Measurements from ENCODE around the gene LAMP2. TPM values are rescaled to one million over a fixed set of nuclear protein-coding genes. Genes with fewer than 3 reads are reported as not detected.
"Not testable (repeated sequence)": the region's sequence is repeated elsewhere in the genome, so short reads cannot be mapped to it uniquely, and the experiment has no call there.

LAMP2 gene
- total and polyA plus RNA-seq, 2 donors (not counting 3 experiments of a cell fraction or from before 2014, with no cell fraction given) = 108 to 135 TPM

GRCh38 chrX:120475447-120475846, 6.4 kb upstream of the LAMP2 start:
- dilution Hi-C loops (cut with MboI; ENCODE audit: extremely low pct_ligation_motif_present, low sequenced_read_pairs); BruUV-seq (replicated peaks): not testable (repeated sequence)

GRCh38 chrX:120474085-120474484, 5.0 kb upstream of the LAMP2 start:
- Histone ChIP-seq H3K4me1 (ENCODE audit: control insufficient read depth, extremely low read depth, insufficient read depth, low read length) (no peaks in the 10 kb centered on the region), H3K27me3 (ENCODE audit: control insufficient read depth in 2 of 2, insufficient read depth in 2 of 2, low read length in 2 of 2) (no peaks in the 10 kb centered on the region), H3K4me3 (replicated peaks in 1 of 3; ENCODE audit: insufficient read depth in 1 of 3, low read depth in 1 of 3, low read length in 3 of 3) (no peak overlapping the region), H3K4me2 (ENCODE audit: insufficient read depth, low read length) (no peak overlapping the region), H3K9ac (replicated peaks; ENCODE audit: extremely low read depth, insufficient read depth, low read length) (no peak overlapping the region), H3K36me3 (ENCODE audit: control insufficient read depth in 2 of 2, extremely low read depth in 1 of 2, insufficient read depth in 2 of 2, low read length in 2 of 2) (no peaks in the 10 kb centered on the region), H3K9me3 (replicated peaks; ENCODE audit: control insufficient read depth, insufficient read depth, low read length) (no peaks in the 10 kb centered on the region), H3K27ac (ENCODE audit: insufficient read depth, low read depth, low read length) (no peak overlapping the region), H3K79me2 (ENCODE audit: control insufficient read depth, insufficient read depth, low read length) (no peaks in the 10 kb centered on the region), H4K20me1 (replicated peaks; ENCODE audit: control insufficient read depth, extremely low read depth, insufficient read depth, low read length) (no peaks in the 10 kb centered on the region), H2AFZ (ENCODE audit: low read depth, low read length) (no peak overlapping the region), H3K9me1 (replicated peaks; ENCODE audit: control insufficient read depth, extremely low read depth, insufficient read depth, low read length) (no peaks in the 10 kb centered on the region)
- intact Hi-C loops (cut with micrococcal nuclease) = no loop called here
- POLR2A ChIA-PET = no interaction called here
- CTCF ChIA-PET = interaction anchor here (1.3 kb wide), 1 partner anchor 16 kb away, joined by 3 read pairs; no protein-coding TSS in a partner anchor
- DNase-seq (ENCODE audit: low read depth, low spot score) (no peak), FAIRE-seq (no peak)
- TF ChIP-seq EZH2 (IDR thresholded peaks at IDR 0.05; ENCODE audit: borderline replicate concordance, low read depth, low read length, severe bottlenecking) = no peak
- no TSS peak for BruUV-seq (replicated peaks)
- dilution Hi-C loops (cut with MboI; ENCODE audit: extremely low pct_ligation_motif_present, low sequenced_read_pairs) = no loop called here

More at GRCh38 chrX:120475447-120475846, 6.4 kb upstream of the LAMP2 start:
- H2AFZ ChIP-seq (ENCODE audit: low read depth, low read length); H3K36me3 ChIP-seq (ENCODE audit: control insufficient read depth in 2 of 2, extremely low read depth in 1 of 2, insufficient read depth in 2 of 2, low read length in 2 of 2); FAIRE-seq; H4K20me1 ChIP-seq (replicated peaks; ENCODE audit: control insufficient read depth, extremely low read depth, insufficient read depth, low read length); H3K79me2 ChIP-seq (ENCODE audit: control insufficient read depth, insufficient read depth, low read length); POLR2A ChIA-PET; H3K27ac ChIP-seq (ENCODE audit: insufficient read depth, low read depth, low read length); H3K9ac ChIP-seq (replicated peaks; ENCODE audit: extremely low read depth, insufficient read depth, low read length); H3K9me1 ChIP-seq (replicated peaks; ENCODE audit: control insufficient read depth, extremely low read depth, insufficient read depth, low read length); H3K4me2 ChIP-seq (ENCODE audit: insufficient read depth, low read length); H3K27me3 ChIP-seq (ENCODE audit: control insufficient read depth in 2 of 2, insufficient read depth in 2 of 2, low read length in 2 of 2); H3K9me3 ChIP-seq (replicated peaks; ENCODE audit: control insufficient read depth, insufficient read depth, low read length); H3K4me1 ChIP-seq (ENCODE audit: control insufficient read depth, extremely low read depth, insufficient read depth, low read length); H3K4me3 ChIP-seq (replicated peaks in 1 of 3; ENCODE audit: insufficient read depth in 1 of 3, low read depth in 1 of 3, low read length in 3 of 3): not testable (repeated sequence)
- intact Hi-C loops (cut with micrococcal nuclease) = loop anchor here (1.0 kb wide), 2 partner anchors 95 to 110 kb away; no protein-coding TSS in a partner anchor
- CTCF ChIA-PET = interaction anchor here (0.6 to 2.6 kb wide), 8 partner anchors 10 to 225 kb away, joined by 3 to 25 read pairs (median 4); partner anchors contain the start of gene ZBTB33
- peak; percentile 39 for DNase-seq (ENCODE audit: low read depth, low spot score)
- peak; percentile 7 to 18 for TF ChIP-seq CTCF (IDR thresholded peaks at IDR 0.05; ENCODE audit: extremely low read depth in 1 of 2, insufficient read depth in 1 of 2, low read depth in 1 of 2, low read length in 2 of 2)

- H2AFZ ChIP-seq (ENCODE audit: low read depth, low read length); POLR2A ChIA-PET; H3K9me1 ChIP-seq (replicated peaks; ENCODE audit: control insufficient read depth, extremely low read depth, insufficient read depth, low read length); H3K27ac ChIP-seq (ENCODE audit: insufficient read depth, low read depth, low read length); H3K9me3 ChIP-seq (replicated peaks; ENCODE audit: control insufficient read depth, insufficient read depth, low read length); H3K9ac ChIP-seq (replicated peaks; ENCODE audit: extremely low read depth, insufficient read depth, low read length); FAIRE-seq; H3K4me3 ChIP-seq (replicated peaks in 1 of 3; ENCODE audit: insufficient read depth in 1 of 3, low read depth in 1 of 3, low read length in 3 of 3); H4K20me1 ChIP-seq (replicated peaks; ENCODE audit: control insufficient read depth, extremely low read depth, insufficient read depth, low read length); DNase-seq (ENCODE audit: low read depth, low spot score); H3K36me3 ChIP-seq (ENCODE audit: control insufficient read depth in 2 of 2, extremely low read depth in 1 of 2, insufficient read depth in 2 of 2, low read length in 2 of 2); BruUV-seq (replicated peaks); H3K27me3 ChIP-seq (ENCODE audit: control insufficient read depth in 2 of 2, insufficient read depth in 2 of 2, low read length in 2 of 2); H3K4me2 ChIP-seq (ENCODE audit: insufficient read depth, low read length); dilution Hi-C loops (cut with MboI; ENCODE audit: extremely low pct_ligation_motif_present, low sequenced_read_pairs): not testable (repeated sequence)
- Histone ChIP-seq H3K79me2 (ENCODE audit: control insufficient read depth, insufficient read depth, low read length) (peaks cover 36% of the 10 kb centered on the region), H3K4me1 (ENCODE audit: control insufficient read depth, extremely low read depth, insufficient read depth, low read length) (peaks cover 10% of the 10 kb centered on the region)
- CTCF ChIA-PET = interaction anchor here (2.1 kb wide), 1 partner anchor 16 kb away, joined by 7 read pairs; no protein-coding TSS in a partner anchor
- intact Hi-C loops (cut with micrococcal nuclease) = loop anchor here (1.0 to 2.0 kb wide), 2 partner anchors 15 to 16 kb away; no protein-coding TSS in a partner anchor
Observed at GRCh38 chrX:120469657-120470056, 561 bp upstream of the LAMP2 start.

All from endothelial cell of umbilical vein (primary cell).